HEK293 (cell line): ENCODE data around the gene LAMB1.

Experiments
- CTCF ChIP-seq: fragments of 450-650 bp; formaldehyde crosslinking; IDR thresholded peaks from 2 replicates; pipeline ENCODE4 v1.5.1; 2016; ENCODE audit warnings: missing biosample characterization, missing genetic modification characterization
- ZBTB1 ChIP-seq: fragments of 450-650 bp; formaldehyde crosslinking; IDR thresholded peaks from 2 replicates; pipeline ENCODE4 v1.5.1; 2016; ENCODE audit warnings: missing biosample characterization, missing genetic modification characterization
- ZFP37 ChIP-seq: fragments of 450-650 bp; formaldehyde crosslinking; IDR thresholded peaks from 2 replicates; pipeline ENCODE4 v1.5.1; 2016; ENCODE audit warnings: missing biosample characterization, missing genetic modification characterization
- ZNF133 ChIP-seq: fragments of 450-650 bp; formaldehyde crosslinking; IDR thresholded peaks from 2 replicates; pipeline ENCODE4 v1.5.1; 2016; ENCODE audit warnings: missing biosample characterization, missing genetic modification characterization
- ZNF175 ChIP-seq: fragments of 450-650 bp; formaldehyde crosslinking; IDR thresholded peaks from 2 replicates; pipeline ENCODE4 v1.5.1; 2016; ENCODE audit warnings: missing biosample characterization, missing genetic modification characterization
- ZNF311 ChIP-seq: fragments of 450-650 bp; formaldehyde crosslinking; IDR thresholded peaks from 2 replicates; pipeline ENCODE4 v1.5.1; 2017; ENCODE audit warnings: missing biosample characterization, missing genetic modification characterization, borderline replicate concordance
- ZNF362 ChIP-seq: fragments of 450-650 bp; formaldehyde crosslinking; IDR thresholded peaks from 2 replicates; pipeline ENCODE4 v1.5.1; 2016; ENCODE audit warnings: missing biosample characterization, missing genetic modification characterization
- ZNF624 ChIP-seq: fragments of 450-650 bp; formaldehyde crosslinking; IDR thresholded peaks from 2 replicates; pipeline ENCODE4 v1.5.1; 2017; ENCODE audit warnings: missing biosample characterization, missing genetic modification characterization
- ZNF658 ChIP-seq: fragments of 450-650 bp; formaldehyde crosslinking; IDR thresholded peaks from 2 replicates; pipeline ENCODE4; 2016; ENCODE audit warnings: missing biosample characterization, missing genetic modification characterization
- ZNF704 ChIP-seq: fragments of 450-650 bp; formaldehyde crosslinking; IDR thresholded peaks from 2 replicates; pipeline ENCODE4 v1.5.1; 2016; ENCODE audit warnings: missing biosample characterization, missing genetic modification characterization

GRCh38 chr7:108003599-108003935 lies 606 bp upstream of the LAMB1 start:
- TF ChIP-seq CTCF (tag by site-specific recombination) (no peak), ZNF704 (tag by site-specific recombination) (no peak), ZNF624 (no peak), ZNF311 (tag by site-specific recombination) (no peak), ZNF133 (no peak), ZBTB1 (tag by site-specific recombination) (no peak), ZFP37 (tag by site-specific recombination) (no peak), ZNF175 (tag by site-specific recombination) (no peak), ZNF362 (tag by site-specific recombination) (no peak), ZNF658 (tag by site-specific recombination) (no peak)
